Gastrocnemius medialis (tissue), 4 donors: ENCODE measurements around the gene PGGHG.
"Not testable (repeated sequence)": the region's sequence is repeated elsewhere in the genome, so short reads cannot be mapped to it uniquely, and the experiment has no call there.

Experiments used
- POLR2A ChIP-seq, 2 donors: fragments of 450-650 bp; IDR thresholded peaks; one replicate each; pipeline ENCODE4 v1.6.1; 2017; ENCODE audit warnings: antibody characterized with exemption in 2 of 2, mild to moderate bottlenecking in 2 of 2, moderate library complexity in 2 of 2
- TF ChIP-seq, protein P1 (sequence below), 5 experiments: fragments of 450-650 bp in 3 of 5; fragments of 200-600 bp in 2 of 5; sonication (generic) in 2 of 5; IDR thresholded peaks in 4 of 5; conservative IDR thresholded peaks in 1 of 5; 1 replicate in 4 of 5; 2 replicates in 1 of 5; pipeline ENCODE4 v1.5.1; 2016 to 2019; ENCODE audit warnings: antibody characterized with exemption in 5 of 5, mild to moderate bottlenecking in 3 of 5, moderate library complexity in 3 of 5

- TF ChIP-seq, protein P1, sequence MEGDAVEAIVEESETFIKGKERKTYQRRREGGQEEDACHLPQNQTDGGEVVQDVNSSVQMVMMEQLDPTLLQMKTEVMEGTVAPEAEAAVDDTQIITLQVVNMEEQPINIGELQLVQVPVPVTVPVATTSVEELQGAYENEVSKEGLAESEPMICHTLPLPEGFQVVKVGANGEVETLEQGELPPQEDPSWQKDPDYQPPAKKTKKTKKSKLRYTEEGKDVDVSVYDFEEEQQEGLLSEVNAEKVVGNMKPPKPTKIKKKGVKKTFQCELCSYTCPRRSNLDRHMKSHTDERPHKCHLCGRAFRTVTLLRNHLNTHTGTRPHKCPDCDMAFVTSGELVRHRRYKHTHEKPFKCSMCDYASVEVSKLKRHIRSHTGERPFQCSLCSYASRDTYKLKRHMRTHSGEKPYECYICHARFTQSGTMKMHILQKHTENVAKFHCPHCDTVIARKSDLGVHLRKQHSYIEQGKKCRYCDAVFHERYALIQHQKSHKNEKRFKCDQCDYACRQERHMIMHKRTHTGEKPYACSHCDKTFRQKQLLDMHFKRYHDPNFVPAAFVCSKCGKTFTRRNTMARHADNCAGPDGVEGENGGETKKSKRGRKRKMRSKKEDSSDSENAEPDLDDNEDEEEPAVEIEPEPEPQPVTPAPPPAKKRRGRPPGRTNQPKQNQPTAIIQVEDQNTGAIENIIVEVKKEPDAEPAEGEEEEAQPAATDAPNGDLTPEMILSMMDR (IDR thresholded peaks at IDR 0.05 in 4 of 5, conservative IDR thresholded peaks at IDR 0.05 in 1 of 5) = not testable (repeated sequence)
- TF ChIP-seq POLR2A (IDR thresholded peaks at IDR 0.05) = not testable (repeated sequence)
Observed at GRCh38 chr11:319121-319887, 30.4 kb downstream of the PGGHG start.
